GM19438 (cell line): ENCODE measurements around the gene ANXA2.
"Not testable (repeated sequence)": the region's sequence is repeated elsewhere in the genome, so short reads cannot be mapped to it uniquely, and the experiment has no call there.

ENCODE experiments used
- ATAC-seq: cut with Tn5 transposase; IDR thresholded peaks from one replicate; pipeline ENCODE4 v1.9.1; 2021; ENCODE audit warnings: low read depth; ENCODE audit not compliant: unreplicated experiment

Gene ANXA2

GRCh38 chr15:60347480-60348049 is 50.2 kb downstream of the ANXA2 start:
- no peak for ATAC-seq

DNA sequence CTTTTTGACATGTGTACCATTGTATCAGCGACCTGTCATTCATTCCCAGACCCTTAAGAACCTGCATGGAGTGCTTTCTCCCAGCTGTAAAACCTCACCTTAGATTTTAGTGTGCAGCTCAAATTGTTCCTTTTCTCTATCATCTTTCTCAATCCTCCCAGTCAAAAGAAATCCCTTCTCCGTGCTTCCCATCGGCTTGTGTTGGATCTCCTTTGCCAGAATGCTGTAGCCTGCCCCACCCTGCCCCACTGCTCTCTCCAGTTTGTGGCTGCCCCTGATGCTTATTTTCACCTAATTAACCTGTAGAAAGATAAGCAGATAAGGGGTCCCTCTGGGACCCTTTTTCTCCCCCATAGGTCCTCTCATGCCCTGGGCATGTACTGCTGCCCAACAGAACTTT is 51.1 kb downstream of the ANXA2 start:
- ATAC-seq: no peak

- ATAC-seq: no peak
These were observed 51.7 kb downstream of the ANXA2 start for GRCh38 chr15:60346077-60346476.

DNA sequence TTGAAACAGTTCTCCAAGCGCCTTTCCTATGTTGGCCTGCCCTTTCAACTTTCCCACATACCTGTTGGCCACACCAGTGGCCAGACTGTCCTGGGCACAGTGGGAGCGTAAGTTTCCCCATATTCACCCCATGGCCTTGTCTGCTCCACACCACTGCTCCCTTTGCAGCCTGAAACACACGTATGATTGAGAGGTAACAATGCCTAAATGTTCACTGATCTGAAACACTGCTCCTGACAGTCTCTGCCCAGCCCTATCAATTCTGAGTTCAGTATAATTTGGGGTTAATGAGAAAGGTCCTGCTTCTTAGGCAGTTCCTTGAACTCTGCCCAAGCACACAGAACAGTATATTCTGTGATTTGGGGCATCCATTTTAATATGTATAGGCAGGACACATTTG is 52.2 kb downstream of the ANXA2 start:
- ATAC-seq: no peak

GRCh38 chr15:60344987-60345386 is 52.8 kb downstream of the ANXA2 start:
- no peak for ATAC-seq

DNA sequence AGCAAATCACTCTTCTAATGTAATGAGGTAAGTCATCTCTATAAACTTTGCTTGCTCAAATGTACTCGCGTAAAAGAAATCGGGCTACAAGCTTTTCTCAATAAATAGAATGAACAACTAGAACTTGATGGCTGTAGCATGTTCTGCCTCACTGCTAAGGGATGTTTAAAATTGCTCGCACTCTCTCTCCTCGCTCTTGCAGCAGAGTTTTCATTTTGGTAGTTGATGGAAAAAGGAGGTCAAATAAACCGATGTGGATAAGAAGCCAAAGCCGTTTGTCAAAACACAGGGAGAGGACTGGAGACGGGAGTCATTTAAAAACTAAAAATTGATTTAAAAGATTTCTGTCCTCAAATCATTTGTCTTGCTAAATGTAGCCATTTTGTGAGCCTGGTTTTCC is 53.3 kb downstream of the ANXA2 start:
- no peak for ATAC-seq

GRCh38 chr15:60343221-60343970 is 54.4 kb downstream of the ANXA2 start:
- ATAC-seq: no peak

DNA sequence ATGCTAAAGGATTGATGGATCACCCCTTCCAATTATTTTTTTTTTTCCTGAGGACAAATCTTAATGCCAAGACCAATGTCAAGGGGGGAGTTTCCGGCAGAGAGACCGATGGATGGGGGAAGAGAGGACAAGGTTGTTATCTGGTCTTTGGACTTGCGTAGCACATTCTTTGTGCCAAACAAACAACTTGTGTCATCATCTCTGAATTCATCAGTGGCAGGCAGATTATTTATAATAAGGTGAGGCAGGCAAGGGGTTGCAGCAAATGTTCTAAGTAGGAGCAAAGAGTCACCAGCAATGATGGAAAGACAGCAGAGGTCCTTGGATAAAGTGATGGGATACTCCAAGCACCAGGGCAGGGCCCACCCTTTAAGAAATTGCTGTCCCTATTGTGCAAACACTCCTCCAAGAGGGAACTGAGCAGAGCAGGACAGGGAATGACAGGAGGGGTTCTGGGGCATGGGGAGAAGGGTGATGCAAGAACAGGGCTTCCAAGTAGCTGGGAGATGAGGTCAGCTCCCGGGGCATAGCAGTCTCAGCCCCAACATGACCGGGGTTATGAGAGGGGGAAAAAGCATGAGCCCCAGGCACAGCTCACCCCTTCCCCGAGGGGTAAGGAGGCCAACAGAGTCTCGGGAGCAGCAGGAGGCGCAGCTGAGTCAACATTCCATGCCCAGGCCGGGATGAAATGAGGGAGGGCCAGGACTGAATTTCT is 57.4 kb downstream of the ANXA2 start:
- no peak for ATAC-seq

DNA sequence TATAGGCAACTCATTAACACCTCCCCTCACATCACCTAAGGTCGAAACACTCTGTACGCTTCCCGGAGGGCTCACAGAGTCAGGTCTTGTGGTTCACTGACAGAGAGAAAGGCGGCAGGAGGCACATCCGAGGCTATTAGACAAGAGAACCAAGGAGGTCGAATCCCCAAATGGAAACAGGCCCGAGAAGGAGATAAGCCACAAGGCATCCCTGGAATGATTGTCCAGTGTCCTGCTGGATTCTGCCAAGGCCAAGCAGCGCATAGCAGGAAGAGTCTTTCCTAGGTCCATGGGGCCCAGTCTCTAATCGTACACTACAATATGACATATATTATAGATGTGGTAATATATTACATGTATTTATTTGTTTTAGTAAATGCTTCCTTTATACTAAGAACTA is 58.5 kb downstream of the ANXA2 start:
- no peak for ATAC-seq

DNA sequence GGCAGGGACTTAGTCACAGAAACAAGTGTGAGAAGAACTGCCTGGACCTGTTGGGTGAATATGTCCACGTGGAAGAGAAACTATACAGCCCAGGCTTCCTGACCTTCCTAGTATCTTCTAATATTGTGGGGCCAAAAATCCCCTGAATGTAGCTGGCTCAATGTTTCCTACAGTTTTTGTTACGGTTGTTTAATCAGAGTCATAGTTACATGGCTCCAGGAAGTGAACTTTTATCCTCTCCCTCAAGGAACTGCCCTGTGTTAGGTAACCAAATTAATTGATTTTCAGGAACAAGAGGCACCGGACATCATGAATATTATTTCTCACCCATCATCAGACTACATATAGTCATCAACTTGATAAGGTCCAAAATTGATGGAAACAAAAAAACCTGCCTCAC is 59.0 kb downstream of the ANXA2 start:
- ATAC-seq: no peak

DNA sequence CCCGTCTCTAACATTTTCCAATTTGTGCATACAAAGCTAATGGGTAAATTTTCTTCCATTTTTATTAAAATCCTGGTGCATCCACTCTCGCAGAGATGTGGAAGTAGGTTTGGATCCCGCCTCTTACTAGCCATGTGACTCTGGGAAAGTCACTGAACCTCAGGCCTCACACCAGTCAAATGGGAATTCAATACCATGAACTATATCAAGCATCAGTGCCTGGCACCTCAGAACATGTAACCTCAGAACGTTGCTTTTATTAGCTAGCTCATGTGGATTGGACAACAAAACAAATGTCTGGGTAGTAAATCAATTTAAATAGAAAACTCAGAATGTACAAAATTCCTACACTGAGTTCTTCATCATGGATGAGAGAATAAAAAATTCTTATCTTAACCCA is 60.7 kb downstream of the ANXA2 start:
- no peak for ATAC-seq

- ATAC-seq: not testable (repeated sequence)
These were observed 62.5 kb downstream of the ANXA2 start for GRCh38 chr15:60335296-60335695.

GRCh38 chr15:60328852-60329443 is 68.8 kb downstream of the ANXA2 start:
- ATAC-seq: no peak

- ATAC-seq: no peak
These were observed 70.7 kb downstream of the ANXA2 start for GRCh38 chr15:60326824-60327654.

GRCh38 chr15:60326343-60326742 is 71.4 kb downstream of the ANXA2 start:
- ATAC-seq: no peak

- ATAC-seq: no peak
These were observed 71.9 kb downstream of the ANXA2 start for GRCh38 chr15:60325905-60326304.

GRCh38 chr15:60324706-60325438 is 72.9 kb downstream of the ANXA2 start:
- no peak for ATAC-seq

DNA sequence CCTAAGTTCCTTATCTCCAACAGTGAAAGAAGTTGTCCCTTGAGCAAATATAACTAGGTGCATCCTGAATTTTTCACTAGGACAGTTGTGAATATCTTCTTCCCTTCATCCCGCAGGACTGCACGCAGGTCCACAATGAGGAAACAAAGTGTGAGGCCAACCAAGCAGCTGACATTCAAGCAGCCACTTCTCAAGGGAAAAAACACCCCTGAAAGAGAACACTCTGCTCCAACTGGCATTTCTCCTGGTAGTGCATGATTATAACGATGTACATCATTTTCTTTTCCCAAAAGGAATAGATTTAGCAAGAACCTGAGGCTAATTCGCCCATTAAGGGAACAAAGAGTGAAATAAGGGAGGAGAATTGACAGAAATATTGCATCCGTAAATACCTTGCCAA is 74.5 kb downstream of the ANXA2 start:
- no peak for ATAC-seq

- ATAC-seq: no peak
These were observed 77.4 kb downstream of the ANXA2 start for GRCh38 chr15:60320365-60320764.
